ENCODE results near the gene OR5AS1. TPM values are rescaled to one million over a fixed set of nuclear protein-coding genes. Genes with fewer than 3 reads are reported as not detected.

Gene OR5AS1
- total RNA-seq, 2 donors from 2014 or later = not detected

DNA sequence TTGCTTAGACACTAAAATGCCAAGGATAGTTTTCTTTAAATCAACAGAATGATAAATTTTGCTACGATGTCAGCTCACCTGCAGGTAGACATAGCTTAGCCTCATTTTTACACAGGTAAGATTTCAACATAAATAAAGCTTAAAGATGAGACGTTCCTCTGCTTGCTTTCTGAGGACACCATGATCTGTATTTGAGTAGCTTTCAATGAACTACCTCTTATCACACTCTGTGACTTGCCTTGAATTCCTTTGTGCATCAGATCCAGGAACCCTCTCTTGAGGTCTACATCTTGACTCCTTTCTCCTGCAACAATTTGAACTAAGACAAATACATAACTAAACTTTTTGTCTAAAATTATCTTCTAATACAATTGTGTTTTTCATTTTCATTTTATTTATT is 39.5 kb downstream of the OR5AS1 start:
- Mint-ChIP-seq H3K27me3 (ENCODE audit: insufficient read depth) (no peaks in the 10 kb centered on the region), H3K27ac (no peak overlapping the region), H3K9me3 (no peaks in the 10 kb centered on the region), H3K4me3 (no peak overlapping the region), H3K36me3 (ENCODE audit: low read depth) (no peaks in the 10 kb centered on the region), H3K4me1 (no peaks in the 10 kb centered on the region)
- TF ChIP-seq, protein P1, sequence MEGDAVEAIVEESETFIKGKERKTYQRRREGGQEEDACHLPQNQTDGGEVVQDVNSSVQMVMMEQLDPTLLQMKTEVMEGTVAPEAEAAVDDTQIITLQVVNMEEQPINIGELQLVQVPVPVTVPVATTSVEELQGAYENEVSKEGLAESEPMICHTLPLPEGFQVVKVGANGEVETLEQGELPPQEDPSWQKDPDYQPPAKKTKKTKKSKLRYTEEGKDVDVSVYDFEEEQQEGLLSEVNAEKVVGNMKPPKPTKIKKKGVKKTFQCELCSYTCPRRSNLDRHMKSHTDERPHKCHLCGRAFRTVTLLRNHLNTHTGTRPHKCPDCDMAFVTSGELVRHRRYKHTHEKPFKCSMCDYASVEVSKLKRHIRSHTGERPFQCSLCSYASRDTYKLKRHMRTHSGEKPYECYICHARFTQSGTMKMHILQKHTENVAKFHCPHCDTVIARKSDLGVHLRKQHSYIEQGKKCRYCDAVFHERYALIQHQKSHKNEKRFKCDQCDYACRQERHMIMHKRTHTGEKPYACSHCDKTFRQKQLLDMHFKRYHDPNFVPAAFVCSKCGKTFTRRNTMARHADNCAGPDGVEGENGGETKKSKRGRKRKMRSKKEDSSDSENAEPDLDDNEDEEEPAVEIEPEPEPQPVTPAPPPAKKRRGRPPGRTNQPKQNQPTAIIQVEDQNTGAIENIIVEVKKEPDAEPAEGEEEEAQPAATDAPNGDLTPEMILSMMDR (conservative IDR thresholded peaks at IDR 0.05) = no peak
- no peaks in the 10 kb centered on the region for H3K9me3 ChIP-seq (ENCODE audit: control insufficient read depth, low read length)
- no peaks in the 10 kb centered on the region for H3K27me3 ChIP-seq (ENCODE audit: control insufficient read depth, insufficient read depth, low read length, poor library complexity, severe bottlenecking)
- no peak overlapping the region for H3K4me3 ChIP-seq (ENCODE audit: low read length)
- no peaks in the 10 kb centered on the region for H3K4me1 ChIP-seq (ENCODE audit: control insufficient read depth, insufficient read depth, low read length)
- H3K27ac ChIP-seq (ENCODE audit: low read depth, low read length) = no peak overlapping the region
- H3K36me3 ChIP-seq (ENCODE audit: control insufficient read depth, insufficient read depth, low read length) = no peaks in the 10 kb centered on the region
- no peak for DNase-seq
- no peak overlapping the region for H3K9ac ChIP-seq (ENCODE audit: extremely low read depth, low read length, poor library complexity, severe bottlenecking)
- 88 to 89% methylated on average over 2 of the region's 2 CpGs for WGBS, 2 experiments (ENCODE audit: insufficient coverage in 1 of 2, insufficient read length in 1 of 2)

Other genes starting within 250 kb of the OR5AS1 start
- not detected for gene OR5D14, start 232.1 kb upstream of the OR5AS1 start, total RNA-seq
- gene OR5L1, start 216.3 kb upstream of the OR5AS1 start, total RNA-seq = not detected
- not detected for gene OR5D18, start 208.0 kb upstream of the OR5AS1 start, total RNA-seq
- gene OR5L2, start 200.4 kb upstream of the OR5AS1 start, total RNA-seq = not detected
- not detected for gene OR5D16, start 188.9 kb upstream of the OR5AS1 start, total RNA-seq
- not detected for gene TRIM51, start 144.4 kb upstream of the OR5AS1 start, total RNA-seq
- not detected for gene OR5W2, start 113.1 kb upstream of the OR5AS1 start, total RNA-seq
- not detected for gene OR5I1, start 91.3 kb upstream of the OR5AS1 start, total RNA-seq
- gene OR10AG1, start 57.7 kb upstream of the OR5AS1 start, total RNA-seq = not detected
- not detected for gene OR5F1, start 33.0 kb upstream of the OR5AS1 start, total RNA-seq
- not detected for gene OR8I2, start 65.7 kb downstream of the OR5AS1 start, total RNA-seq
- not detected for gene OR8H2, start 76.0 kb downstream of the OR5AS1 start, total RNA-seq
- not detected for gene OR8H3, start 94.7 kb downstream of the OR5AS1 start, total RNA-seq
- gene OR8J3, start 112.5 kb downstream of the OR5AS1 start, total RNA-seq = not detected
- not detected for gene OR8K5, start 132.7 kb downstream of the OR5AS1 start, total RNA-seq
- not detected for gene OR5J2, start 149.0 kb downstream of the OR5AS1 start, total RNA-seq
- not detected for gene OR5T2, start 206.6 kb downstream of the OR5AS1 start, total RNA-seq
- not detected for gene OR5T3, start 224.6 kb downstream of the OR5AS1 start, total RNA-seq
- gene OR5T1, start 246.5 kb downstream of the OR5AS1 start, total RNA-seq = not detected

All from endodermal cell (in vitro differentiated cells).